ENCODE data around the gene PLA2G2C. TPM values are rescaled to one million over a fixed set of nuclear protein-coding genes. Genes with fewer than 3 reads are reported as not detected.

The PLA2G2C gene
- total RNA-seq, 1 donor from 2014 or later = not detected

- no peak for DNase-seq (ENCODE audit: low spot score)
These were observed 21.2 kb upstream of the PLA2G2C start for GRCh38 chr1:20207546-20207945.

- no peak for DNase-seq (ENCODE audit: low spot score)
These were observed 15.8 kb upstream of the PLA2G2C start for GRCh38 chr1:20202166-20202565.

GRCh38 chr1:20200966-20201365 is 14.6 kb upstream of the PLA2G2C start:
- no peak for DNase-seq (ENCODE audit: low spot score)

- DNase-seq (ENCODE audit: low spot score) = no peak
These were observed 13.5 kb upstream of the PLA2G2C start for GRCh38 chr1:20199840-20200239.

- peak; percentile 68 for DNase-seq (ENCODE audit: low spot score)
These were observed 13.1 kb upstream of the PLA2G2C start for GRCh38 chr1:20199403-20199802.

- DNase-seq (ENCODE audit: low spot score) = no peak
These were observed 12.6 kb upstream of the PLA2G2C start for GRCh38 chr1:20198918-20199317.

GRCh38 chr1:20198296-20198695 is 12.0 kb upstream of the PLA2G2C start:
- DNase-seq (ENCODE audit: low spot score) = no peak

- no peak for DNase-seq (ENCODE audit: low spot score)
These were observed 11.0 kb upstream of the PLA2G2C start for GRCh38 chr1:20197329-20197791.

- DNase-seq (ENCODE audit: low spot score) = no peak
These were observed 9.1 kb upstream of the PLA2G2C start for GRCh38 chr1:20195462-20195780.

GRCh38 chr1:20194757-20195461 is 8.6 kb upstream of the PLA2G2C start:
- peak; percentile 54 for DNase-seq (ENCODE audit: low spot score)

- DNase-seq (ENCODE audit: low spot score) = no peak
These were observed 7.9 kb upstream of the PLA2G2C start for GRCh38 chr1:20194224-20194623.

- DNase-seq (ENCODE audit: low spot score) = no peak
These were observed 6.6 kb upstream of the PLA2G2C start for GRCh38 chr1:20192871-20193411.

GRCh38 chr1:20192364-20192763 is 6.0 kb upstream of the PLA2G2C start:
- DNase-seq (ENCODE audit: low spot score) = no peak

GRCh38 chr1:20191266-20191825 is 5.0 kb upstream of the PLA2G2C start:
- no peak for DNase-seq (ENCODE audit: low spot score)

GRCh38 chr1:20190256-20191160 is 4.2 kb upstream of the PLA2G2C start:
- no peak for DNase-seq (ENCODE audit: low spot score)

- no peak for DNase-seq (ENCODE audit: low spot score)
These were observed 3.3 kb upstream of the PLA2G2C start for GRCh38 chr1:20189664-20190063.

GRCh38 chr1:20188455-20188817 is 2.1 kb upstream of the PLA2G2C start:
- DNase-seq (ENCODE audit: low spot score) = no peak

- no peak for DNase-seq (ENCODE audit: low spot score)
These were observed 1.6 kb upstream of the PLA2G2C start for GRCh38 chr1:20187813-20188454.

GRCh38 chr1:20187103-20187812 is 940 bp upstream of the PLA2G2C start:
- DNase-seq (ENCODE audit: low spot score) = peak; percentile 88

GRCh38 chr1:20184997-20185833 is 1.1 kb downstream of the PLA2G2C start:
- DNase-seq (ENCODE audit: low spot score) = no peak
